CD4-positive, alpha-beta T cell (primary cell): ENCODE results near the gene VPS52. TPM values are rescaled to one million over a fixed set of nuclear protein-coding genes. Genes with fewer than 3 reads are reported as not detected.
A peak's percentile ranks its signal among the peaks of the same experiment; 100 is the strongest.
"Not testable (repeated sequence)": the region's sequence is repeated elsewhere in the genome, so short reads cannot be mapped to it uniquely, and the experiment has no call there.

Experiments used
- ATAC-seq: fragments of 200-7000 bp; cut with Tn5 transposase; one replicate; pipeline ENCODE4 v1.10.0; 2022; ENCODE audit warnings: mild to moderate bottlenecking; ENCODE audit not compliant: poor library complexity
- CTCF ChIA-PET: fragments of 350-600 bp; sonication (Branson Sonifier 250); formaldehyde crosslinking; loops from one replicate; lab custom pipeline; 2021; ENCODE audit warnings: antibody characterized with exemption, inconsistent platforms; lab: Charles Lee
- POLR2A ChIA-PET: fragments of 350-600 bp; sonication (Branson Sonifier 250); formaldehyde crosslinking; loops from one replicate; lab custom pipeline; 2021; ENCODE audit warnings: antibody characterized with exemption, inconsistent platforms; lab: Charles Lee
- DNase-seq, 14 experiments: peaks; one replicate each; pipeline ENCODE4 v3.0.0-alpha.2; 2013 to 2020; ENCODE audit warnings: mixed read lengths in 2 of 14
- H3K27ac ChIP-seq, 2 donors: one replicate each; pipeline versions ENCODE4 v1.5.1 to v1.7.0; 2013; ENCODE audit warnings: low read length in 2 of 2, low read depth in 1 of 2, mild to moderate bottlenecking in 1 of 2
- H3K27me3 ChIP-seq, 2 experiments: 1 replicate in 1 of 2; 2 replicates in 1 of 2; pipeline versions ENCODE4 v1.6.1 to v1.7.0; 2013; ENCODE audit warnings: low read length in 2 of 2, control low read depth in 1 of 2, mild to moderate bottlenecking in 1 of 2, moderate library complexity in 1 of 2; ENCODE audit not compliant: insufficient read depth in 2 of 2, control insufficient read depth in 1 of 2
- H3K36me3 ChIP-seq: one replicate; pipeline ENCODE4 v1.6.1; 2013; ENCODE audit warnings: low read length, control low read depth; ENCODE audit not compliant: insufficient read depth
- H3K4me1 ChIP-seq: one replicate; pipeline ENCODE4 v1.6.1; 2013; ENCODE audit warnings: low read length, control low read depth; ENCODE audit not compliant: insufficient read depth
- H3K4me3 ChIP-seq: one replicate; pipeline ENCODE4 v1.5.1; 2013; ENCODE audit warnings: mild to moderate bottlenecking, low read length, moderate library complexity
- H3K9me3 ChIP-seq, 2 experiments: 1 replicate in 1 of 2; 2 replicates in 1 of 2; pipeline versions ENCODE4 v1.6.1 to v1.7.0; 2013; ENCODE audit warnings: low read length in 2 of 2, mild to moderate bottlenecking in 2 of 2, control low read depth in 1 of 2, moderate library complexity in 1 of 2; ENCODE audit not compliant: control insufficient read depth in 1 of 2, insufficient read depth in 1 of 2
- H3K27ac Mint-ChIP-seq: one replicate; pipeline ENCODE4 v1.8.0; 2020; ENCODE audit warnings: mixed read lengths
- H3K27me3 Mint-ChIP-seq: one replicate; pipeline ENCODE4 v1.8.0; 2021; ENCODE audit warnings: mixed read lengths
- H3K36me3 Mint-ChIP-seq: one replicate; pipeline ENCODE4 v1.8.0; 2021; ENCODE audit warnings: low read depth, mixed read lengths
- H3K4me1 Mint-ChIP-seq: one replicate; pipeline ENCODE4 v1.8.0; 2021; ENCODE audit warnings: low read depth, mixed read lengths
- H3K4me3 Mint-ChIP-seq: one replicate; pipeline ENCODE4 v1.8.0; 2020; ENCODE audit warnings: mild to moderate bottlenecking, mixed read lengths
- H3K9me3 Mint-ChIP-seq: one replicate; pipeline ENCODE4 v1.8.0; 2020; ENCODE audit warnings: mixed read lengths
- CTCF ChIP-seq: fragments of 200-600 bp; IDR thresholded peaks from one replicate; pipeline ENCODE4 v1.8.0; 2022; ENCODE audit warnings: antibody characterized with exemption, mild to moderate bottlenecking
- intact Hi-C, 2 experiments: fragments of 100-400 bp; cut with DNase I in 1 of 2; cut with micrococcal nuclease in 1 of 2; formaldehyde crosslinking; loops; one replicate each; pipeline versions ENCODE4 v1.15.1 to v1.9.0; 2023 to 2025; cut with DNase I, micrococcal nuclease
- total RNA-seq, 174 experiments: library from RNA in 2 of 174; stranded (reverse) in 2 of 174; gene quantifications; one replicate each; pipeline ENCODE4 v1.2.3 and lab custom pipeline; 2021 to 2026

Gene VPS52
- total RNA-seq, 2 experiments from 2014 or later, result 67.9 TPM

- CTCF ChIA-PET, result interaction anchor here (0.6 to 2.0 kb wide), 7 partner anchors 18 to 1369 kb away, joined by 3 to 16 read pairs (median 5); partner anchors contain the start of genes PFDN6 and WDR46
- H3K4me1 Mint-ChIP-seq, result peaks cover 64% of the 10 kb centered on the region
These were observed 584 bp downstream of the VPS52 start for GRCh38 chr6:33271117-33271467.

GRCh38 chr6:33264015-33264414 is 7.7 kb downstream of the VPS52 start:
- H3K27ac ChIP-seq, result no peak overlapping the region
- intact Hi-C loops, result no loop called here
- no peak for ATAC-seq
- H3K4me3 ChIP-seq, result no peak overlapping the region
- CTCF ChIA-PET, result no interaction called here
- Mint-ChIP-seq H3K27me3 (no peaks in the 10 kb centered on the region), H3K9me3 (no peaks in the 10 kb centered on the region), H3K4me3 (no peak overlapping the region), H3K27ac (peak overlapping the region; percentile 14), H3K36me3 (peaks cover 92% of the 10 kb centered on the region), H3K4me1 (no peaks in the 10 kb centered on the region)
- H3K4me1 ChIP-seq, result no peaks in the 10 kb centered on the region
- POLR2A ChIA-PET, result interaction anchor here (2.6 kb wide), 1 partner anchor 14 kb away, joined by 8 read pairs; no protein-coding TSS in a partner anchor
- TF ChIP-seq CTCF, result no peak
- H3K36me3 ChIP-seq, result peaks cover 88% of the 10 kb centered on the region
- H3K9me3 ChIP-seq, result no peaks in the 10 kb centered on the region
- DNase-seq, result no peak
- H3K27me3 ChIP-seq, result no peaks in the 10 kb centered on the region

More at GRCh38 chr6:33271117-33271467, 584 bp downstream of the VPS52 start:
- intact Hi-C loops, result loop anchor here (1.0 to 10.0 kb wide), 11 partner anchors 18 to 1369 kb away; partner anchors contain the start of genes PFDN6 (in 2 of the 2), WDR46 (in 2 of the 2), KIFC1 (in 1 of the 2) and LEMD2 (in 1 of the 2)
- Histone ChIP-seq H3K36me3 (peaks cover 74% of the 10 kb centered on the region), H3K9me3 (no peaks in the 10 kb centered on the region), H3K4me3 (peak overlapping the region; percentile 93), H3K27ac (peak overlapping the region; percentile 92), H3K27me3 (no peaks in the 10 kb centered on the region), H3K4me1 (peaks cover 56% of the 10 kb centered on the region)
- H3K4me3 Mint-ChIP-seq, result peak overlapping the region; percentile 96
- no peaks in the 10 kb centered on the region for H3K27me3 Mint-ChIP-seq
- no peak for DNase-seq
- POLR2A ChIA-PET, result interaction anchor here (1.0 to 4.2 kb wide), 25 partner anchors 9 to 1076 kb away, joined by 3 to 105 read pairs (median 7); partner anchors contain the start of genes BAK1, CUTA, HSD17B8 and PFDN6
- peaks cover 93% of the 10 kb centered on the region for H3K36me3 Mint-ChIP-seq
- no peaks in the 10 kb centered on the region for H3K9me3 Mint-ChIP-seq
- no peak for TF ChIP-seq CTCF
- peak; percentile 45 for ATAC-seq
- H3K27ac Mint-ChIP-seq, result peak overlapping the region; percentile 97

GRCh38 chr6:33262490-33262889 is 9.2 kb downstream of the VPS52 start:
- H3K27me3 ChIP-seq, H3K4me1 ChIP-seq, H3K4me1 Mint-ChIP-seq, H3K27ac Mint-ChIP-seq, H3K9me3 ChIP-seq, H3K27me3 Mint-ChIP-seq, H3K4me3 ChIP-seq, ATAC-seq, DNase-seq, H3K9me3 Mint-ChIP-seq, intact Hi-C loops, CTCF ChIA-PET, H3K4me3 Mint-ChIP-seq, H3K27ac ChIP-seq: not testable (repeated sequence)
- H3K36me3 Mint-ChIP-seq, result peaks cover 86% of the 10 kb centered on the region
- POLR2A ChIA-PET, result interaction anchor here (2.0 to 2.6 kb wide), 2 partner anchors 9 to 13 kb away, joined by 7 to 8 read pairs; partner anchors contain the start of genes RPS18 and VPS52
- H3K36me3 ChIP-seq, result peaks cover 76% of the 10 kb centered on the region

GRCh38 chr6:33259032-33259431 is 12.6 kb downstream of the VPS52 start:
- POLR2A ChIA-PET, result no interaction called here
- Mint-ChIP-seq H3K4me1 (no peaks in the 10 kb centered on the region), H3K36me3 (peaks cover 60% of the 10 kb centered on the region), H3K27ac (no peak overlapping the region), H3K27me3 (no peaks in the 10 kb centered on the region), H3K9me3 (no peaks in the 10 kb centered on the region), H3K4me3 (no peak overlapping the region)
- CTCF ChIA-PET, result interaction anchor here (1.2 kb wide), 1 partner anchor 11 kb away, joined by 3 read pairs; no protein-coding TSS in a partner anchor
- intact Hi-C loops, result no loop called here
- Histone ChIP-seq H3K27ac (no peak overlapping the region), H3K4me3 (no peak overlapping the region), H3K36me3 (peaks cover 47% of the 10 kb centered on the region), H3K4me1 (no peaks in the 10 kb centered on the region), H3K9me3 (no peaks in the 10 kb centered on the region), H3K27me3 (no peaks in the 10 kb centered on the region)
- DNase-seq, result no peak
- no peak for ATAC-seq
- no peak for TF ChIP-seq CTCF
